ENCODE results near the gene CHCHD10.

DNA sequence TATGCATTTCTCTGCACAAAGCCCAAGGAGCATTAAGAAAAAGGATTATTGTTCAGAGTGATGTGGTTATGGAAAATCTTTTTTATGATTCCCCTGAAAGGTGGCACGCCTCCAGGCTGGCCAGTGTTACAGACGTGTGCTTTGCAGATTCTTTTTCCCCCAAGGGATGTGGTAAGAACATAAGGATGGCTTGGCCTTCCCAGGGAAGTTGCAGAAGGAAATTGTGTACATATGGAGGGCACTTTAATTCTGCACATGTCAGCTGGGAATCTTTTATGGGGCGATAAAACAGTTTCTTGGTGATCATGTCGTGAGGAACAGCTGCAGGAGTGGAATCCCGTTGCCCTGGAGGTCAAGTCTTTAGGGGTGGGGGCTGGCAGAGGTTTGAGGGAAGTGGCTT is 28.7 kb upstream of the CHCHD10 start:
- TF ChIP-seq YY1 (IDR thresholded peaks at IDR 0.05) = no peak
- TF ChIP-seq, protein P1, sequence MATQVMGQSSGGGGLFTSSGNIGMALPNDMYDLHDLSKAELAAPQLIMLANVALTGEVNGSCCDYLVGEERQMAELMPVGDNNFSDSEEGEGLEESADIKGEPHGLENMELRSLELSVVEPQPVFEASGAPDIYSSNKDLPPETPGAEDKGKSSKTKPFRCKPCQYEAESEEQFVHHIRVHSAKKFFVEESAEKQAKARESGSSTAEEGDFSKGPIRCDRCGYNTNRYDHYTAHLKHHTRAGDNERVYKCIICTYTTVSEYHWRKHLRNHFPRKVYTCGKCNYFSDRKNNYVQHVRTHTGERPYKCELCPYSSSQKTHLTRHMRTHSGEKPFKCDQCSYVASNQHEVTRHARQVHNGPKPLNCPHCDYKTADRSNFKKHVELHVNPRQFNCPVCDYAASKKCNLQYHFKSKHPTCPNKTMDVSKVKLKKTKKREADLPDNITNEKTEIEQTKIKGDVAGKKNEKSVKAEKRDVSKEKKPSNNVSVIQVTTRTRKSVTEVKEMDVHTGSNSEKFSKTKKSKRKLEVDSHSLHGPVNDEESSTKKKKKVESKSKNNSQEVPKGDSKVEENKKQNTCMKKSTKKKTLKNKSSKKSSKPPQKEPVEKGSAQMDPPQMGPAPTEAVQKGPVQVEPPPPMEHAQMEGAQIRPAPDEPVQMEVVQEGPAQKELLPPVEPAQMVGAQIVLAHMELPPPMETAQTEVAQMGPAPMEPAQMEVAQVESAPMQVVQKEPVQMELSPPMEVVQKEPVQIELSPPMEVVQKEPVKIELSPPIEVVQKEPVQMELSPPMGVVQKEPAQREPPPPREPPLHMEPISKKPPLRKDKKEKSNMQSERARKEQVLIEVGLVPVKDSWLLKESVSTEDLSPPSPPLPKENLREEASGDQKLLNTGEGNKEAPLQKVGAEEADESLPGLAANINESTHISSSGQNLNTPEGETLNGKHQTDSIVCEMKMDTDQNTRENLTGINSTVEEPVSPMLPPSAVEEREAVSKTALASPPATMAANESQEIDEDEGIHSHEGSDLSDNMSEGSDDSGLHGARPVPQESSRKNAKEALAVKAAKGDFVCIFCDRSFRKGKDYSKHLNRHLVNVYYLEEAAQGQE (IDR thresholded peaks at IDR 0.05) = no peak
- TF ChIP-seq, protein P2, sequence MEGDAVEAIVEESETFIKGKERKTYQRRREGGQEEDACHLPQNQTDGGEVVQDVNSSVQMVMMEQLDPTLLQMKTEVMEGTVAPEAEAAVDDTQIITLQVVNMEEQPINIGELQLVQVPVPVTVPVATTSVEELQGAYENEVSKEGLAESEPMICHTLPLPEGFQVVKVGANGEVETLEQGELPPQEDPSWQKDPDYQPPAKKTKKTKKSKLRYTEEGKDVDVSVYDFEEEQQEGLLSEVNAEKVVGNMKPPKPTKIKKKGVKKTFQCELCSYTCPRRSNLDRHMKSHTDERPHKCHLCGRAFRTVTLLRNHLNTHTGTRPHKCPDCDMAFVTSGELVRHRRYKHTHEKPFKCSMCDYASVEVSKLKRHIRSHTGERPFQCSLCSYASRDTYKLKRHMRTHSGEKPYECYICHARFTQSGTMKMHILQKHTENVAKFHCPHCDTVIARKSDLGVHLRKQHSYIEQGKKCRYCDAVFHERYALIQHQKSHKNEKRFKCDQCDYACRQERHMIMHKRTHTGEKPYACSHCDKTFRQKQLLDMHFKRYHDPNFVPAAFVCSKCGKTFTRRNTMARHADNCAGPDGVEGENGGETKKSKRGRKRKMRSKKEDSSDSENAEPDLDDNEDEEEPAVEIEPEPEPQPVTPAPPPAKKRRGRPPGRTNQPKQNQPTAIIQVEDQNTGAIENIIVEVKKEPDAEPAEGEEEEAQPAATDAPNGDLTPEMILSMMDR (IDR thresholded peaks at IDR 0.05; ENCODE audit: low read depth, low read length, missing input control) = no peak
- TF ChIP-seq, protein P3, sequence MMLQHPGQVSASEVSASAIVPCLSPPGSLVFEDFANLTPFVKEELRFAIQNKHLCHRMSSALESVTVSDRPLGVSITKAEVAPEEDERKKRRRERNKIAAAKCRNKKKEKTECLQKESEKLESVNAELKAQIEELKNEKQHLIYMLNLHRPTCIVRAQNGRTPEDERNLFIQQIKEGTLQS (IDR thresholded peaks at IDR 0.05) = no peak
- no peak for TF ChIP-seq TAF1 (conservative IDR thresholded peaks at IDR 0.05)
- TF ChIP-seq, protein P4, sequence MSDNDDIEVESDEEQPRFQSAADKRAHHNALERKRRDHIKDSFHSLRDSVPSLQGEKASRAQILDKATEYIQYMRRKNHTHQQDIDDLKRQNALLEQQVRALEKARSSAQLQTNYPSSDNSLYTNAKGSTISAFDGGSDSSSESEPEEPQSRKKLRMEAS (IDR thresholded peaks at IDR 0.05) = no peak
- TF ChIP-seq RAD21 (IDR thresholded peaks at IDR 0.05) = no peak
- no peak for TF ChIP-seq SP1 (IDR thresholded peaks at IDR 0.05)
- TF ChIP-seq RXRA (IDR thresholded peaks at IDR 0.05) = no peak
- TF ChIP-seq FOXA1 (IDR thresholded peaks at IDR 0.05) = no peak
